SK-N-SH treated with all-trans-retinoic acid at 6 μM for 48 hours (cell line): Measurements from ENCODE around the gene ZNF474.

Source experiments
- BACH2 ChIP-seq: fragments of 250-450 bp; sonication (Bioruptor Pico); IDR thresholded peaks from 2 replicates; pipeline ENCODE4 v1.9.0; 2021; ENCODE audit warnings: mild to moderate bottlenecking, borderline replicate concordance
- OSR1 ChIP-seq: fragments of 250-450 bp; sonication (Bioruptor Pico); IDR thresholded peaks from 2 replicates; pipeline ENCODE4 v1.8.0; 2022; ENCODE audit warnings: moderate library complexity, mild to moderate bottlenecking, inconsistent platforms
- ZFP3 ChIP-seq: fragments of 250-450 bp; sonication (Bioruptor Pico); IDR thresholded peaks from 2 replicates; pipeline ENCODE4 v1.5.0; 2020; ENCODE audit warnings: mild to moderate bottlenecking, moderate library complexity
- TF ChIP-seq, protein P1 (sequence below): fragments of 250-450 bp; sonication (Bioruptor Pico); IDR thresholded peaks from 2 replicates; pipeline ENCODE4 v1.5.1; 2021; ENCODE audit warnings: mild to moderate bottlenecking, moderate library complexity
- TF ChIP-seq, protein P2 (sequence below): fragments of 250-450 bp; sonication (Bioruptor Pico); IDR thresholded peaks from 2 replicates; pipeline ENCODE4 v1.5.1; 2020; ENCODE audit warnings: low read depth, mild to moderate bottlenecking, moderate library complexity

DNA sequence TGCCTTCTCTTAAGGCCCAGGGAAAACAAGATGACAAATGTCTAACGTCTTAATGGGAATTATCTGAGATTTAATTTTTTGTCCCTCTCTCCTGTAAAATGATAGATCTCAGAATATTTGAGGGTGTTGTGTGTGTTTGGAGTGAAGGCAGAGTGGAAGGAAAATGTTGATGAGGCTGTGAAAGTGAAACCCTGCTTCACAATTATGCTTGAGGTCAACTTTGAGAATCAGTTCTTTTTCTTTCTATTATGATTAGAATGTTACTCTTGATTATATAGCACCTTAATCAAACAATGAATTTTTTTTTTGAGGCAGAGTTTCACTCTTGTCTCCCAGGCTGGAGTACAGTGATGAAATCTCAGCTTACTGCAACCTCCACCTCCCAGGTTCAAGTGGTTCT is 45.8 kb upstream of the ZNF474 start:
- TF ChIP-seq, protein P1, sequence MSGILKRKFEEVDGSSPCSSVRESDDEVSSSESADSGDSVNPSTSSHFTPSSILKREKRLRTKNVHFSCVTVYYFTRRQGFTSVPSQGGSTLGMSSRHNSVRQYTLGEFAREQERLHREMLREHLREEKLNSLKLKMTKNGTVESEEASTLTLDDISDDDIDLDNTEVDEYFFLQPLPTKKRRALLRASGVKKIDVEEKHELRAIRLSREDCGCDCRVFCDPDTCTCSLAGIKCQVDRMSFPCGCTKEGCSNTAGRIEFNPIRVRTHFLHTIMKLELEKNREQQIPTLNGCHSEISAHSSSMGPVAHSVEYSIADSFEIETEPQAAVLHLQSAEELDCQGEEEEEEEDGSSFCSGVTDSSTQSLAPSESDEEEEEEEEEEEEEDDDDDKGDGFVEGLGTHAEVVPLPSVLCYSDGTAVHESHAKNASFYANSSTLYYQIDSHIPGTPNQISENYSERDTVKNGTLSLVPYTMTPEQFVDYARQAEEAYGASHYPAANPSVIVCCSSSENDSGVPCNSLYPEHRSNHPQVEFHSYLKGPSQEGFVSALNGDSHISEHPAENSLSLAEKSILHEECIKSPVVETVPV (CRISPR knock-in tag) = no peak
- no peak for TF ChIP-seq BACH2 (CRISPR knock-in tag)
- TF ChIP-seq OSR1 (CRISPR knock-in tag) = no peak
- TF ChIP-seq ZFP3 (CRISPR knock-in tag) = no peak
- TF ChIP-seq, protein P2, sequence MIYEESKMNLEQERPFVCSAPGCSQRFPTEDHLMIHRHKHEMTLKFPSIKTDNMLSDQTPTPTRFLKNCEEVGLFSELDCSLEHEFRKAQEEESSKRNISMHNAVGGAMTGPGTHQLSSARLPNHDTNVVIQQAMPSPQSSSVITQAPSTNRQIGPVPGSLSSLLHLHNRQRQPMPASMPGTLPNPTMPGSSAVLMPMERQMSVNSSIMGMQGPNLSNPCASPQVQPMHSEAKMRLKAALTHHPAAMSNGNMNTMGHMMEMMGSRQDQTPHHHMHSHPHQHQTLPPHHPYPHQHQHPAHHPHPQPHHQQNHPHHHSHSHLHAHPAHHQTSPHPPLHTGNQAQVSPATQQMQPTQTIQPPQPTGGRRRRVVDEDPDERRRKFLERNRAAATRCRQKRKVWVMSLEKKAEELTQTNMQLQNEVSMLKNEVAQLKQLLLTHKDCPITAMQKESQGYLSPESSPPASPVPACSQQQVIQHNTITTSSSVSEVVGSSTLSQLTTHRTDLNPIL (CRISPR knock-in tag) = no peak
